OCI-LY1 (cell line): ENCODE measurements around the gene SSTR1.

Experiments
- EZH2 ChIP-seq: fragments of 200-600 bp; sonication (generic), shearing (Covaris generic); IDR thresholded peaks from 2 replicates; pipeline ENCODE4 v1.8.0; 2017; ENCODE audit warnings: borderline replicate concordance, mixed run types, mild to moderate bottlenecking, antibody characterized with exemption, low read length, moderate library complexity, mixed read lengths
- TF ChIP-seq, protein P1 (sequence below): fragments of 200-600 bp; sonication (generic), shearing (Covaris generic); IDR thresholded peaks from 2 replicates; pipeline ENCODE4 v1.5.1; 2017; ENCODE audit warnings: mild to moderate bottlenecking, antibody characterized with exemption, low read length, moderate library complexity, mixed read lengths

DNA sequence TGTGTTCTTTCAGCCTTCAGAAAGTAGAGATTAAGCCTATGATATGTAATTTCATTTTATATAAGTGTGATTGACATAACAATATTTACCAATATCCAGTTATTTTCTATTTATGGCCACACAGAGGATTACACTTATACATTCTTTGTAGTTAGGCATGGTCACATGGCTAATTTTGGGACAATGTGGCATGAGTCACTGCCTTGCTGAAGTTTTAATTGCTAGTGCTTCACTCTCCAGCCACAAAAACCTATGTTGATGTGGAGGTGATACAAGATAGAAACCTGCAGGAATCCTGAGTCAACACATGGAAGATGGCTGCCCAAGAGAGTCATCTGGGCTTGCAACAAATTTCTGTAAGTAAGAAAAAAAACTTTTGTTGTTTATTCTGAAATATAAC lies 31.2 kb downstream of the SSTR1 start:
- TF ChIP-seq, protein P1, sequence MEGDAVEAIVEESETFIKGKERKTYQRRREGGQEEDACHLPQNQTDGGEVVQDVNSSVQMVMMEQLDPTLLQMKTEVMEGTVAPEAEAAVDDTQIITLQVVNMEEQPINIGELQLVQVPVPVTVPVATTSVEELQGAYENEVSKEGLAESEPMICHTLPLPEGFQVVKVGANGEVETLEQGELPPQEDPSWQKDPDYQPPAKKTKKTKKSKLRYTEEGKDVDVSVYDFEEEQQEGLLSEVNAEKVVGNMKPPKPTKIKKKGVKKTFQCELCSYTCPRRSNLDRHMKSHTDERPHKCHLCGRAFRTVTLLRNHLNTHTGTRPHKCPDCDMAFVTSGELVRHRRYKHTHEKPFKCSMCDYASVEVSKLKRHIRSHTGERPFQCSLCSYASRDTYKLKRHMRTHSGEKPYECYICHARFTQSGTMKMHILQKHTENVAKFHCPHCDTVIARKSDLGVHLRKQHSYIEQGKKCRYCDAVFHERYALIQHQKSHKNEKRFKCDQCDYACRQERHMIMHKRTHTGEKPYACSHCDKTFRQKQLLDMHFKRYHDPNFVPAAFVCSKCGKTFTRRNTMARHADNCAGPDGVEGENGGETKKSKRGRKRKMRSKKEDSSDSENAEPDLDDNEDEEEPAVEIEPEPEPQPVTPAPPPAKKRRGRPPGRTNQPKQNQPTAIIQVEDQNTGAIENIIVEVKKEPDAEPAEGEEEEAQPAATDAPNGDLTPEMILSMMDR: no peak
- TF ChIP-seq EZH2: no peak
